GM23338 (cell line): ENCODE results near the gene RFX3.

Experiments
- CREB1 ChIP-seq: fragments of 250-450 bp; sonication (Bioruptor Pico); IDR thresholded peaks from 2 replicates; pipeline ENCODE4 v1.5.0; 2020; ENCODE audit warnings: low read depth, mild to moderate bottlenecking, moderate library complexity
- EZH2 ChIP-seq: fragments of 200-600 bp; sonication (generic); IDR thresholded peaks from one replicate; pipeline ENCODE4 v1.8.0; 2017; ENCODE audit warnings: antibody characterized with exemption, mild to moderate bottlenecking, low read depth; ENCODE audit not compliant: unreplicated experiment
- EZH2phosphoT487 ChIP-seq: fragments of 200-600 bp; sonication (generic); IDR thresholded peaks from one replicate; pipeline ENCODE4 v1.8.1; 2018; ENCODE audit warnings: antibody characterized with exemption; ENCODE audit not compliant: unreplicated experiment
- JUNB ChIP-seq: IDR thresholded peaks from one replicate; pipeline ENCODE4 v1.6.1; 2016; ENCODE audit warnings: antibody characterized with exemption; ENCODE audit not compliant: unreplicated experiment
- NANOG ChIP-seq: IDR thresholded peaks from 2 replicates; pipeline ENCODE4 v1.6.1; 2016; ENCODE audit warnings: antibody characterized with exemption, borderline replicate concordance
- POLR2AphosphoS5 ChIP-seq: IDR thresholded peaks from 2 replicates; pipeline ENCODE4 v1.6.1; 2016; ENCODE audit warnings: antibody characterized with exemption, low read depth
- STAT1 ChIP-seq: IDR thresholded peaks from one replicate; pipeline ENCODE4 v1.6.1; 2016; ENCODE audit warnings: antibody characterized with exemption; ENCODE audit not compliant: unreplicated experiment
- ZNF114 ChIP-seq: fragments of 250-450 bp; sonication (Bioruptor Pico); IDR thresholded peaks from 2 replicates; pipeline ENCODE4 v1.5.0; 2020; ENCODE audit warnings: mild to moderate bottlenecking, moderate library complexity
- ZNF331 ChIP-seq: fragments of 250-450 bp; sonication (Bioruptor Pico); IDR thresholded peaks from 2 replicates; pipeline ENCODE4 v1.5.0; 2020; ENCODE audit warnings: low read depth, mild to moderate bottlenecking, moderate library complexity
- TF ChIP-seq, protein P1 (sequence below), 2 experiments: fragments of 200-600 bp in 1 of 2; sonication (generic) in 1 of 2; conservative IDR thresholded peaks; 2 replicates each; pipeline versions ENCODE4 v1.5.1 to v1.6.1; 2016 to 2017; ENCODE audit warnings: antibody characterized with exemption in 2 of 2, low read depth in 2 of 2, mild to moderate bottlenecking in 2 of 2, moderate library complexity in 1 of 2
- TF ChIP-seq, protein P2 (sequence below): IDR thresholded peaks from one replicate; pipeline ENCODE4 v1.6.1; 2018; ENCODE audit warnings: antibody characterized with exemption; ENCODE audit not compliant: unreplicated experiment
- TF ChIP-seq, protein P3 (sequence below): IDR thresholded peaks from 2 replicates; pipeline ENCODE4 v1.6.1; 2016; ENCODE audit warnings: antibody characterized with exemption

DNA sequence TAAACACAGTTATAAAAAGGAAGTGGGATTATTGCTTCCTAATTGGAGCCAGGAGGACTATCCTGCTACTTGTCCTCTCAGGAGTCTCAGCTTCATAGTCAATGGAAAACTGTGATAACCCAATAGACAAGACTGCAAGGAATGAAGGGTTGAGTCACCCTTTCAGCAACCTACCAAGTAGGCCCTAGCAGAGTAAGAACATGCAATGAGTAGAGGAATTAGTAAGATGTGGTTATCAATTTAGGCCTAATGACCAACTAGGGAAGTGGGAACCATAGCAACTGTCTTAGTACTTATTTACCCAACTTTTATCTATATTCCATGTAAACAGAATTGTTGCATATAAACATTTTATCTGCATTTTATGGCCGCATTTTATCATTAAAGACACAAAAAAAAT, 310.1 kb downstream of the RFX3 start:
- TF ChIP-seq, protein P1, sequence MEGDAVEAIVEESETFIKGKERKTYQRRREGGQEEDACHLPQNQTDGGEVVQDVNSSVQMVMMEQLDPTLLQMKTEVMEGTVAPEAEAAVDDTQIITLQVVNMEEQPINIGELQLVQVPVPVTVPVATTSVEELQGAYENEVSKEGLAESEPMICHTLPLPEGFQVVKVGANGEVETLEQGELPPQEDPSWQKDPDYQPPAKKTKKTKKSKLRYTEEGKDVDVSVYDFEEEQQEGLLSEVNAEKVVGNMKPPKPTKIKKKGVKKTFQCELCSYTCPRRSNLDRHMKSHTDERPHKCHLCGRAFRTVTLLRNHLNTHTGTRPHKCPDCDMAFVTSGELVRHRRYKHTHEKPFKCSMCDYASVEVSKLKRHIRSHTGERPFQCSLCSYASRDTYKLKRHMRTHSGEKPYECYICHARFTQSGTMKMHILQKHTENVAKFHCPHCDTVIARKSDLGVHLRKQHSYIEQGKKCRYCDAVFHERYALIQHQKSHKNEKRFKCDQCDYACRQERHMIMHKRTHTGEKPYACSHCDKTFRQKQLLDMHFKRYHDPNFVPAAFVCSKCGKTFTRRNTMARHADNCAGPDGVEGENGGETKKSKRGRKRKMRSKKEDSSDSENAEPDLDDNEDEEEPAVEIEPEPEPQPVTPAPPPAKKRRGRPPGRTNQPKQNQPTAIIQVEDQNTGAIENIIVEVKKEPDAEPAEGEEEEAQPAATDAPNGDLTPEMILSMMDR (conservative IDR thresholded peaks at IDR 0.05; ENCODE audit: low read depth in 2 of 2) = no peak
- no peak for TF ChIP-seq EZH2
- TF ChIP-seq, protein P2, sequence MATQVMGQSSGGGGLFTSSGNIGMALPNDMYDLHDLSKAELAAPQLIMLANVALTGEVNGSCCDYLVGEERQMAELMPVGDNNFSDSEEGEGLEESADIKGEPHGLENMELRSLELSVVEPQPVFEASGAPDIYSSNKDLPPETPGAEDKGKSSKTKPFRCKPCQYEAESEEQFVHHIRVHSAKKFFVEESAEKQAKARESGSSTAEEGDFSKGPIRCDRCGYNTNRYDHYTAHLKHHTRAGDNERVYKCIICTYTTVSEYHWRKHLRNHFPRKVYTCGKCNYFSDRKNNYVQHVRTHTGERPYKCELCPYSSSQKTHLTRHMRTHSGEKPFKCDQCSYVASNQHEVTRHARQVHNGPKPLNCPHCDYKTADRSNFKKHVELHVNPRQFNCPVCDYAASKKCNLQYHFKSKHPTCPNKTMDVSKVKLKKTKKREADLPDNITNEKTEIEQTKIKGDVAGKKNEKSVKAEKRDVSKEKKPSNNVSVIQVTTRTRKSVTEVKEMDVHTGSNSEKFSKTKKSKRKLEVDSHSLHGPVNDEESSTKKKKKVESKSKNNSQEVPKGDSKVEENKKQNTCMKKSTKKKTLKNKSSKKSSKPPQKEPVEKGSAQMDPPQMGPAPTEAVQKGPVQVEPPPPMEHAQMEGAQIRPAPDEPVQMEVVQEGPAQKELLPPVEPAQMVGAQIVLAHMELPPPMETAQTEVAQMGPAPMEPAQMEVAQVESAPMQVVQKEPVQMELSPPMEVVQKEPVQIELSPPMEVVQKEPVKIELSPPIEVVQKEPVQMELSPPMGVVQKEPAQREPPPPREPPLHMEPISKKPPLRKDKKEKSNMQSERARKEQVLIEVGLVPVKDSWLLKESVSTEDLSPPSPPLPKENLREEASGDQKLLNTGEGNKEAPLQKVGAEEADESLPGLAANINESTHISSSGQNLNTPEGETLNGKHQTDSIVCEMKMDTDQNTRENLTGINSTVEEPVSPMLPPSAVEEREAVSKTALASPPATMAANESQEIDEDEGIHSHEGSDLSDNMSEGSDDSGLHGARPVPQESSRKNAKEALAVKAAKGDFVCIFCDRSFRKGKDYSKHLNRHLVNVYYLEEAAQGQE = no peak
- TF ChIP-seq POLR2AphosphoS5 = no peak
- TF ChIP-seq JUNB = no peak
- no peak for TF ChIP-seq ZNF331 (CRISPR knock-in tag)
- no peak for TF ChIP-seq ZNF114 (CRISPR knock-in tag)
- no peak for TF ChIP-seq CREB1 (CRISPR knock-in tag)
- no peak for TF ChIP-seq EZH2phosphoT487
- TF ChIP-seq, protein P3, sequence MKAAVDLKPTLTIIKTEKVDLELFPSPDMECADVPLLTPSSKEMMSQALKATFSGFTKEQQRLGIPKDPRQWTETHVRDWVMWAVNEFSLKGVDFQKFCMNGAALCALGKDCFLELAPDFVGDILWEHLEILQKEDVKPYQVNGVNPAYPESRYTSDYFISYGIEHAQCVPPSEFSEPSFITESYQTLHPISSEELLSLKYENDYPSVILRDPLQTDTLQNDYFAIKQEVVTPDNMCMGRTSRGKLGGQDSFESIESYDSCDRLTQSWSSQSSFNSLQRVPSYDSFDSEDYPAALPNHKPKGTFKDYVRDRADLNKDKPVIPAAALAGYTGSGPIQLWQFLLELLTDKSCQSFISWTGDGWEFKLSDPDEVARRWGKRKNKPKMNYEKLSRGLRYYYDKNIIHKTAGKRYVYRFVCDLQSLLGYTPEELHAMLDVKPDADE = no peak
- no peak for TF ChIP-seq STAT1
- TF ChIP-seq NANOG = no peak
